HepG2 (cell line): Measurements from ENCODE around the gene THOP1. TPM values are rescaled to one million over a fixed set of nuclear protein-coding genes. Genes with fewer than 3 reads are reported as not detected.

Source experiments
- BRCA1 ChIP-seq: sonication (generic); formaldehyde crosslinking; IDR thresholded peaks from 2 replicates; pipeline ENCODE4 v1.4.0; 2020; ENCODE audit warnings: missing genetic modification reagents
- CENPT ChIP-seq: sonication (generic); formaldehyde crosslinking; IDR thresholded peaks from 2 replicates; pipeline ENCODE4 v1.8.0; 2022; ENCODE audit warnings: low read depth, mild to moderate bottlenecking, moderate library complexity, missing genetic modification reagents
- DNMT3B ChIP-seq: conservative IDR thresholded peaks from 2 replicates; pipeline ENCODE4 v1.6.1; 2016; ENCODE audit warnings: missing biosample characterization, control low read depth
- EEA1 ChIP-seq: sonication (generic); formaldehyde crosslinking; IDR thresholded peaks from 2 replicates; pipeline ENCODE4 v1.5.1; 2020; ENCODE audit warnings: mild to moderate bottlenecking, missing genetic modification reagents, borderline replicate concordance
- ESRRA ChIP-seq: sonication (generic); formaldehyde crosslinking; IDR thresholded peaks from 2 replicates; pipeline ENCODE4 v1.5.1; 2020; ENCODE audit warnings: mild to moderate bottlenecking, low read depth, missing genetic modification reagents
- FIP1L1 ChIP-seq: fragments of 200-400 bp; formaldehyde crosslinking; IDR thresholded peaks from 2 replicates; pipeline ENCODE4 v1.6.1; 2018; ENCODE audit warnings: low read depth, mild to moderate bottlenecking, low read length, moderate library complexity, borderline replicate concordance; ENCODE audit not compliant: insufficient read depth
- GABPB1 ChIP-seq: IDR thresholded peaks from 2 replicates; pipeline ENCODE4 v1.6.1; 2016; ENCODE audit warnings: mild to moderate bottlenecking, missing genetic modification reagents, moderate library complexity, missing compliant biosample characterization
- HDAC1 ChIP-seq: sonication (generic); formaldehyde crosslinking; IDR thresholded peaks from 2 replicates; pipeline ENCODE4 v1.5.1; 2020; ENCODE audit warnings: mild to moderate bottlenecking, missing genetic modification reagents
- HNRNPLL ChIP-seq: fragments of 200-400 bp; formaldehyde crosslinking; IDR thresholded peaks from 2 replicates; pipeline ENCODE4 v1.6.1; 2017; ENCODE audit warnings: mild to moderate bottlenecking, low read depth, low read length; ENCODE audit not compliant: poor library complexity, severe bottlenecking
- KDM2A ChIP-seq: sonication (generic); formaldehyde crosslinking; IDR thresholded peaks from 2 replicates; pipeline ENCODE4 v1.4.0; 2020; ENCODE audit warnings: low read depth, missing genetic modification reagents, borderline replicate concordance
- RFX3 ChIP-seq: IDR thresholded peaks from 2 replicates; pipeline ENCODE4 v1.6.1; 2016; ENCODE audit warnings: missing biosample characterization, missing genetic modification reagents
- SKI ChIP-seq: fragments of 450-650 bp; IDR thresholded peaks from one replicate; pipeline ENCODE4 v1.6.1; 2018; ENCODE audit warnings: mild to moderate bottlenecking; ENCODE audit not compliant: partially characterized antibody
- SP2 ChIP-seq: sonication (generic); formaldehyde crosslinking; IDR thresholded peaks from 2 replicates; pipeline ENCODE4 v1.5.1; 2020; ENCODE audit warnings: mild to moderate bottlenecking, missing genetic modification reagents
- SP4 ChIP-seq: sonication (generic); formaldehyde crosslinking; IDR thresholded peaks from 2 replicates; pipeline ENCODE4 v1.8.1; 2023; ENCODE audit warnings: mild to moderate bottlenecking, missing genetic modification reagents
- TARDBP ChIP-seq: sonication (generic); formaldehyde crosslinking; IDR thresholded peaks from 2 replicates; pipeline ENCODE4 v1.8.0; 2022; ENCODE audit warnings: mild to moderate bottlenecking, missing genetic modification reagents
- TEAD3 ChIP-seq: optimal IDR thresholded peaks from 2 replicates; pipeline ENCODE3; 2016; ENCODE audit warnings: borderline replicate concordance
- TFDP2 ChIP-seq: sonication (generic); formaldehyde crosslinking; IDR thresholded peaks from 2 replicates; pipeline ENCODE4 v1.4.0; 2020; ENCODE audit warnings: missing genetic modification reagents
- ZBTB7A ChIP-seq: sonication (generic); formaldehyde crosslinking; IDR thresholded peaks from 2 replicates; pipeline ENCODE4 v1.8.0; 2022; ENCODE audit warnings: mild to moderate bottlenecking, missing genetic modification reagents
- ZFY ChIP-seq: sonication (generic); formaldehyde crosslinking; IDR thresholded peaks from 2 replicates; pipeline ENCODE4 v1.4.0; 2020; ENCODE audit warnings: missing genetic modification reagents
- ZHX2 ChIP-seq, 2 experiments: sonication (generic) in 1 of 2; formaldehyde crosslinking in 1 of 2; IDR thresholded peaks; 2 replicates each; pipeline versions ENCODE4 v1.6.1 to v1.9.0; 2014 to 2022; ENCODE audit warnings: antibody characterized with exemption in 1 of 2, borderline replicate concordance in 1 of 2, inconsistent platforms in 1 of 2, low read depth in 1 of 2, missing genetic modification reagents in 1 of 2
- ZNF143 ChIP-seq: sonication (generic); formaldehyde crosslinking; IDR thresholded peaks from 2 replicates; pipeline ENCODE4 v1.4.0; 2020; ENCODE audit warnings: missing genetic modification reagents
- ZNF263 ChIP-seq: sonication (generic); formaldehyde crosslinking; IDR thresholded peaks from 2 replicates; pipeline ENCODE4 v1.4.0; 2020; ENCODE audit warnings: missing genetic modification reagents
- ZNF607 ChIP-seq: sonication (generic); formaldehyde crosslinking; IDR thresholded peaks from 2 replicates; pipeline ENCODE4 v1.5.1; 2020; ENCODE audit warnings: missing genetic modification reagents, mild to moderate bottlenecking, borderline replicate concordance
- polyA plus RNA-seq, 8 experiments: library from polyadenylated mRNA; depleted of rRNA in 3 of 8; stranded (reverse) in 7 of 8; unstranded in 1 of 8; fragments of >200 nt; fragmentation: Illumina TruSeq in 4 of 8; extraction: Trizol in 4 of 8; gene quantifications; 2 replicates each; pipeline versions ENCODE4 v1.2.1 to v1.2.3, GENCODE V29; 2011 to 2016; ENCODE audit warnings: low read depth in 4 of 8, missing spikeins in 1 of 8, mixed read lengths in 1 of 8; ENCODE audit not compliant: insufficient read depth in 1 of 8
- total RNA-seq, 5 experiments: library from RNA; depleted of rRNA; stranded (reverse); fragments of >200 nt; fragmentation: Illumina TruSeq; extraction: Trizol; gene quantifications; 2 replicates each; pipeline ENCODE4 v1.2.3, GENCODE V29; 2016; ENCODE audit warnings: low read depth in 1 of 5

Gene THOP1
- total and polyA plus RNA-seq, 2 of the 13 experiments (the other 11 are each of a cell fraction or from before 2014, with no cell fraction given) = 74.4 to 116 TPM

DNA sequence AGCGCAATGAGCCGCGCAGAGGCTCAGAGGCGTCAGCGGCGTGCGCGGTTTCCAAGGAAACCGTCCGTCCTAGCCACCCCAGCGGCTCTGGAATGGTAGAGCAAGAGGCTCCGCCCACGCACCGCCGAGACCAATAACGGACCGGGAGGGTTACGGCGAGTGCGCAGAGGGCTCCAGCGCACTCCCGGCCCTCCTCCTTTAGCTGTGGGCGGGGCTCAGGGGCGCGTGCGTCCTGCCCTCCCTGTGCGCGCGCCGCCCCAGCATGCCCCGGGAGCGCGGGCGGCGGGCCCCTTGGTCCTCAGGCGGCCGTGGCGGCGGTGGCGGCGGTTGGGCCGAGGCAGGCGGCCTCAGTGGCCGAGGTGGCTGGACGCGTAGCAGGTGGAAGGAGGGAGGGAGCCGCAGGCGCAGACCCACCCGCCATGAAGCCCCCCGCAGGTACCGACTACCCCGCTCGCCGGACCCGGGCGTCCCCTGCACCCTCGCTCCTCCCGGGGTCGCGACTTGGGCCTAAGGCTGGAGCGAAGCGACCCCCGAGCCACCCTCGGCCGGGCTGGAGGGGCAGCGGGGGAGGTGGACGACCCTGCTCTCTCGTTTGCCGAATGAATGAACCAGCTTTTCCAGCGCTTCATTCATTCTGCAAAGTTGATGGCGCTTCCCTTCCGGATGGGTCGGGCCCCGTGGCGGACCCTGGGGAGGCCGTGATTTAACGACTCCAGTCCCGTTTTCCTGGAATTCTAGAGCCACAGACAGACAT is at the start of gene THOP1 (continued):
- TF ChIP-seq ZHX2 (IDR thresholded peaks at IDR 0.05; ENCODE audit: low read depth) (peak; percentile 25; the same call in 1 of the 2 replicates), ZHX2 (CRISPR knock-in tag; IDR thresholded peaks at IDR 0.05; ENCODE audit: borderline replicate concordance) (no peak), RFX3 (CRISPR knock-in tag) (peak; percentile 81), DNMT3B (CRISPR knock-in tag) (no peak), ZNF263 (peak; percentile 44; the same call in 1 of the 2 replicates), ZNF607 (0 out of 2 replicates have a peak, but pooled peaks have one; percentile 61), ZNF143 (CRISPR knock-in tag) (peak; percentile 85), FIP1L1 (0 out of 2 replicates have a peak, but pooled peaks have one; percentile 77), GABPB1 (CRISPR knock-in tag) (peak; percentile 72), SKI (peak; percentile 58), SP2 (CRISPR knock-in tag) (peak; percentile 49; the same call in 1 of the 2 replicates), HDAC1 (CRISPR knock-in tag) (peak; percentile 37; the same call in 1 of the 2 replicates), TARDBP (CRISPR knock-in tag) (peak; percentile 44; the same call in 1 of the 2 replicates), SP4 (CRISPR knock-in tag) (peak; percentile 87), ZFY (CRISPR knock-in tag) (peak; percentile 96), ESRRA (CRISPR knock-in tag) (no peak), ZBTB7A (peak; percentile 61; the same call in 1 of the 2 replicates), EEA1 (CRISPR knock-in tag) (peak; percentile 81; the same call in 1 of the 2 replicates), TFDP2 (CRISPR knock-in tag) (peak; percentile 80), BRCA1 (0 out of 2 replicates have a peak, but pooled peaks have one; percentile 15), KDM2A (CRISPR knock-in tag) (peak; percentile 22; the same call in 1 of the 2 replicates), CENPT (CRISPR knock-in tag) (peak; percentile 64; the same call in 1 of the 2 replicates), TEAD3 (CRISPR knock-in tag) (peak; percentile 52), HNRNPLL (peak; percentile 99)
